Endothelial cell of umbilical vein (primary cell): ENCODE results near the gene KATNB1. TPM values are rescaled to one million over a fixed set of nuclear protein-coding genes. Genes with fewer than 3 reads are reported as not detected.

ENCODE experiments used
- BruUV-seq: library from RNA; stranded (reverse); fragments of 400-500 nt; replicated peaks from 2 replicates; lab custom pipeline; 2021; lab: Mats Ljungman, UMichigan
- CTCF ChIA-PET: fragments of 300-600, 350-600 bp; sonication (Branson Sonifier 250); formaldehyde crosslinking; loops from one replicate; lab custom pipeline; 2021; ENCODE audit warnings: antibody characterized with exemption, inconsistent platforms; lab: Charles Lee
- POLR2A ChIA-PET: fragments of 300-600, 350-600 bp; sonication (Branson Sonifier 250); formaldehyde crosslinking; loops from one replicate; lab custom pipeline; 2021; ENCODE audit warnings: antibody characterized with exemption, inconsistent platforms; lab: Charles Lee
- DNase-seq: peaks from one replicate; pipeline ENCODE4 v3.0.0-alpha.2; 2011; ENCODE audit warnings: low read depth, low spot score
- FAIRE-seq: peaks from 2 replicates; lab custom pipeline; 2011; peaks lifted over from hg19 to GRCh38; lab: Jason Lieb, UNC
- H2AFZ ChIP-seq: 2 replicates; pipeline ENCODE4 v1.6.0; 2012; ENCODE audit warnings: low read depth, low read length, control low read depth, inconsistent platforms
- H3K27ac ChIP-seq: 2 replicates; pipeline ENCODE4 v1.5.1; 2011; ENCODE audit warnings: low read depth, mild to moderate bottlenecking, control low read depth, low read length, moderate library complexity; ENCODE audit not compliant: insufficient read depth
- H3K27me3 ChIP-seq, 2 experiments: 2 replicates each; pipeline versions ENCODE4 v1.6.0 to v1.6.1; 2011; ENCODE audit warnings: low read length in 2 of 2, mixed read lengths in 1 of 2; ENCODE audit not compliant: control insufficient read depth in 2 of 2, insufficient read depth in 2 of 2
- H3K36me3 ChIP-seq, 2 experiments: 2 replicates in 1 of 2; 3 replicates in 1 of 2; pipeline ENCODE4 v1.5.1; 2011; ENCODE audit warnings: low read length in 2 of 2, mild to moderate bottlenecking in 1 of 2, moderate library complexity in 1 of 2; ENCODE audit not compliant: control insufficient read depth in 2 of 2, insufficient read depth in 2 of 2; ENCODE audit errors: extremely low read depth in 1 of 2
- H3K4me1 ChIP-seq: 3 replicates; pipeline ENCODE4 v1.5.1; 2011; ENCODE audit warnings: mild to moderate bottlenecking, low read length; ENCODE audit not compliant: control insufficient read depth, insufficient read depth; ENCODE audit errors: extremely low read depth
- H3K4me2 ChIP-seq: 2 replicates; pipeline ENCODE4 v1.6.1; 2011; ENCODE audit warnings: low read length, control low read depth, mixed read lengths; ENCODE audit not compliant: insufficient read depth
- H3K4me3 ChIP-seq, 3 experiments: fragments of 200-600 bp in 1 of 3; sonication (generic), shearing (Covaris generic) in 1 of 3; replicated peaks in 1 of 3; 2 replicates each; pipeline ENCODE4 v1.5.1; 2011 to 2016; ENCODE audit warnings: control low read depth in 3 of 3, low read length in 3 of 3, mild to moderate bottlenecking in 2 of 3, inconsistent platforms in 1 of 3, low read depth in 1 of 3, moderate library complexity in 1 of 3; ENCODE audit not compliant: insufficient read depth in 1 of 3
- H3K79me2 ChIP-seq: 2 replicates; pipeline ENCODE4 v1.6.0; 2012; ENCODE audit warnings: low read length, inconsistent platforms; ENCODE audit not compliant: control insufficient read depth, insufficient read depth
- H3K9ac ChIP-seq: replicated peaks from 2 replicates; pipeline ENCODE3; 2011; ENCODE audit warnings: low read length, control low read depth; ENCODE audit not compliant: insufficient read depth; ENCODE audit errors: extremely low read depth
- H3K9me1 ChIP-seq: replicated peaks from 3 replicates; pipeline ENCODE4 v1.6.0; 2011; ENCODE audit warnings: mild to moderate bottlenecking, low read length; ENCODE audit not compliant: control insufficient read depth, insufficient read depth; ENCODE audit errors: extremely low read depth
- H3K9me3 ChIP-seq: replicated peaks from 2 replicates; pipeline ENCODE4 v1.5.1; 2012; ENCODE audit warnings: low read length, inconsistent platforms; ENCODE audit not compliant: control insufficient read depth, insufficient read depth
- H4K20me1 ChIP-seq: replicated peaks from 2 replicates; pipeline ENCODE3; 2011; ENCODE audit warnings: mild to moderate bottlenecking, low read length; ENCODE audit not compliant: control insufficient read depth, insufficient read depth; ENCODE audit errors: extremely low read depth
- CTCF ChIP-seq, 2 donors: IDR thresholded peaks; 1 replicate in 1 of 2; 2 replicates in 1 of 2; pipeline ENCODE4 v1.5.1; 2011; ENCODE audit warnings: low read length in 2 of 2, mild to moderate bottlenecking in 2 of 2, moderate library complexity in 2 of 2, control low read depth in 1 of 2, inconsistent platforms in 1 of 2, low read depth in 1 of 2; ENCODE audit not compliant: insufficient read depth in 1 of 2; ENCODE audit errors: extremely low read depth in 1 of 2
- EZH2 ChIP-seq: IDR thresholded peaks from 2 replicates; pipeline ENCODE4 v1.6.1; 2012; ENCODE audit warnings: borderline replicate concordance, low read depth, mild to moderate bottlenecking, moderate library complexity, low read length, inconsistent platforms; ENCODE audit not compliant: severe bottlenecking
- FOS ChIP-seq: IDR thresholded peaks from 2 replicates; pipeline ENCODE4 v1.6.1; 2011; ENCODE audit warnings: mild to moderate bottlenecking, low read length, moderate library complexity, borderline replicate concordance; ENCODE audit not compliant: insufficient read depth
- GATA2 ChIP-seq: IDR thresholded peaks from 2 replicates; pipeline ENCODE4 v1.7.0; 2011; ENCODE audit warnings: low read depth, mild to moderate bottlenecking, moderate library complexity, mixed read lengths, low read length; ENCODE audit not compliant: insufficient read length, insufficient read depth
- JUN ChIP-seq: IDR thresholded peaks from 2 replicates; pipeline ENCODE4 v1.6.1; 2011; ENCODE audit warnings: borderline replicate concordance, low read depth; ENCODE audit not compliant: insufficient read length, insufficient read depth
- MYC ChIP-seq: IDR thresholded peaks from one replicate; pipeline ENCODE4 v1.6.1; 2011; ENCODE audit warnings: mild to moderate bottlenecking, low read depth, low read length
- POLR2A ChIP-seq: IDR thresholded peaks from 2 replicates; pipeline ENCODE4 v1.6.1; 2012; ENCODE audit warnings: low read depth, mild to moderate bottlenecking, control low read depth, low read length
- POLR2AphosphoS5 ChIP-seq: IDR thresholded peaks from 2 replicates; pipeline ENCODE4 v1.6.1; 2012; ENCODE audit warnings: low read depth, mild to moderate bottlenecking, control low read depth, low read length, moderate library complexity; ENCODE audit not compliant: insufficient read depth
- dilution Hi-C: fragments of 300-500 bp; cut with MboI; formaldehyde crosslinking; loops from one replicate; pipeline ENCODE4 v1.15.0; 2019; ENCODE audit warnings: low sequenced_read_pairs; ENCODE audit not compliant: extremely low pct_ligation_motif_present
- intact Hi-C: fragments of 100-400 bp; cut with micrococcal nuclease; formaldehyde crosslinking; loops from one replicate; pipeline ENCODE4 v1.10.0; 2022
- polyA plus RNA-seq, 4 experiments: library from polyadenylated mRNA; depleted of rRNA in 3 of 4; stranded (reverse) in 3 of 4; unstranded in 1 of 4; fragments of >200 nt; gene quantifications; 2 replicates each; pipeline versions ENCODE4 v1.2.1 to v1.2.3, GENCODE V29; 2011 to 2012; ENCODE audit warnings: missing spikeins in 1 of 4
- total RNA-seq: library from RNA; stranded (reverse); gene quantifications from 2 replicates; pipeline ENCODE4 v1.2.3, GENCODE V29; 2021
- TF ChIP-seq, protein P1 (sequence below): IDR thresholded peaks from 2 replicates; pipeline ENCODE4 v1.6.1; 2011; ENCODE audit not compliant: insufficient read depth, insufficient read length

Gene KATNB1
- total and polyA plus RNA-seq, 2 donors (not counting 3 experiments of a cell fraction or from before 2014, with no cell fraction given) = 25.9 to 35.9 TPM

DNA sequence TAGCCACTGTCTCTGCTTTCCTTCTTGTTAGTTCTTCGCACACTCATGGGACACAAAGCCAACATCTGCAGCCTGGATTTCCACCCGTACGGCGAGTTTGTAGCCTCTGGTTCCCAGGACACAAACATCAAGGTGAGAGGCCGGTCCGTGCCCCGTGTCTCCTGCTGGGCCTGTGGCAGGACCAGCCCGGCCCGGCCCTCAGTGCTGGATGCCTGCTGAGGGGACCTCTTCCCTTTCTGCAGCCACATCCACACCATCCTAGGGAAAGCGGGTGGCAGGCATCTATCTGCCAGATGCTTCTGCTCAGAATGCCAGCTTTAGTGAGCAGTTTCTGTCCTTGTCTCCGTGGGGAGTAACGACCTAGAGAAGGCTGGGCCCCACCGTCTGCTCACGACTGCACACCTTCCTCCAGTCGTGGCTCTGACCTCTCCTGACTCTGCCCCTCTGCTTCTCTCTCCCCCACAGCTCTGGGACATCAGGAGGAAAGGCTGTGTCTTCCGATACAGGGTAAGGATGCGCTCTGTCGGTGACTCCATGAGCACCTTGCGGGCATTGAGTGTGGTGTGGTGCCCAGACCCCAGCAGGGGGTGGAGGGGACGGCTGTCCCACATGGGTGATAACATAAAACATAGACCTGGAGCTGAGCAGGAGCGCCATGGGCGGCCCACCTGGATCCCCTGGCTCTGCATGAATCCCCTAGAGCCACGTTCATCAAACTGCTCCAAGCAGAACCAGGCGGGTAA is 15.4 kb downstream of the KATNB1 start:
- ChIA-PET CTCF (interaction anchor here (1.2 kb wide), 1 partner anchor 175 kb away, joined by 3 read pairs; no protein-coding TSS in a partner anchor), POLR2A (no interaction called here)
- TF ChIP-seq JUN (no peak), FOS (no peak), EZH2 (no peak), MYC (no peak), CTCF (IDR thresholded peaks at IDR 0.05; ENCODE audit: extremely low read depth in 1 of 2, insufficient read depth in 1 of 2, low read depth in 1 of 2, low read length in 2 of 2) (no peak), POLR2AphosphoS5 (no peak), GATA2 (no peak), POLR2A (no peak)
- TF ChIP-seq, protein P1, sequence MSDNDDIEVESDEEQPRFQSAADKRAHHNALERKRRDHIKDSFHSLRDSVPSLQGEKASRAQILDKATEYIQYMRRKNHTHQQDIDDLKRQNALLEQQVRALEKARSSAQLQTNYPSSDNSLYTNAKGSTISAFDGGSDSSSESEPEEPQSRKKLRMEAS = no peak
- no peaks in the 10 kb centered on the region for H3K9me3 ChIP-seq
- no peak overlapping the region for H2AFZ ChIP-seq
- peaks cover 0 to 16% of the 10 kb centered on the region in 2 experiments for H3K36me3 ChIP-seq
- H4K20me1 ChIP-seq = no peaks in the 10 kb centered on the region
- dilution Hi-C loops (no loop called here), intact Hi-C loops (no loop called here)
- H3K27ac ChIP-seq = no peak overlapping the region
- H3K9ac ChIP-seq = no peak overlapping the region
- H3K4me1 ChIP-seq = no peaks in the 10 kb centered on the region
- DNase-seq (no peak), FAIRE-seq (no peak)
- no TSS peak for BruUV-seq
- no peaks in the 10 kb centered on the region for H3K9me1 ChIP-seq
- H3K4me2 ChIP-seq = no peak overlapping the region
- no peaks in the 10 kb centered on the region for H3K27me3 ChIP-seq
- H3K4me3 ChIP-seq = no peak overlapping the region
- H3K79me2 ChIP-seq = no peaks in the 10 kb centered on the region
